ENCODE measurements around the gene SMIM44.
"Not testable (repeated sequence)": the region's sequence is repeated elsewhere in the genome, so short reads cannot be mapped to it uniquely, and the experiment has no call there.

Gene SMIM44

DNA sequence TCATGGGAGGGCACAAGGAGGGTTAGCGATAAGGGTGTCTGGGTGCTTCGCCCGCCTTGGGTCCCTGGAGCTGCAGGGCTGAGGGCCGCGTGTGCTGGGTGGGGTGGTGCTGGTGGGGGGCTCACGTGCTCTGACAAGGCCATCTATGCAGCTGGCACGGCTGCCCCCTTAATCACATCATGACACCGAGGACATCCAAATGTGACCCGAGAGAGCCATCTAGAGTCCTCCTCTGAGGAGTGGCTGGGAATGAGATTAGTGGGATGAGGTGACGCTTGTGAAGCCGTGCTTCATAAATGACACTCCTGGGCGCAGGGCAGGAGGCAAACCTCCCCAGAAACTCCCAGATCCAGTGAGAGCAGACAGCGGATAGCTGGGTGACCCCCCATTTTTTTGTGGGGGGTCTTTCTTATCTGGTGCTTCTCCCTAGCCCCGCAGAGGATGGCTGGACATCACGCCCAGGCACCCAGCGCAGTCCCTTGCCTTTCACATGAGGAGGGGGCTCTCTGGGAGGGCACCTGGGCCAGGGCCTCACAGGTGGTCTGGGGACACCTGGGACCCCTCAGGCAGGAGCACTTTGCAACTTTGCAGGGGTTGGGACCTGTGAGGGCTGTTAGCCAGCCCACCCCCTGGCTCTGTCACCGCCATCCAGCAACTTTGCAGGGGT is 29.5 kb upstream of the SMIM44 start:
- in situ Hi-C loops (cut with MboI; ENCODE audit: low pct_unique_long_range_greater_than_20kb, low sequenced_read_pairs, unreplicated experiment) = no loop called here
- no peak for DNase-seq (ENCODE audit: low spot score)
- TF ChIP-seq, protein P1, sequence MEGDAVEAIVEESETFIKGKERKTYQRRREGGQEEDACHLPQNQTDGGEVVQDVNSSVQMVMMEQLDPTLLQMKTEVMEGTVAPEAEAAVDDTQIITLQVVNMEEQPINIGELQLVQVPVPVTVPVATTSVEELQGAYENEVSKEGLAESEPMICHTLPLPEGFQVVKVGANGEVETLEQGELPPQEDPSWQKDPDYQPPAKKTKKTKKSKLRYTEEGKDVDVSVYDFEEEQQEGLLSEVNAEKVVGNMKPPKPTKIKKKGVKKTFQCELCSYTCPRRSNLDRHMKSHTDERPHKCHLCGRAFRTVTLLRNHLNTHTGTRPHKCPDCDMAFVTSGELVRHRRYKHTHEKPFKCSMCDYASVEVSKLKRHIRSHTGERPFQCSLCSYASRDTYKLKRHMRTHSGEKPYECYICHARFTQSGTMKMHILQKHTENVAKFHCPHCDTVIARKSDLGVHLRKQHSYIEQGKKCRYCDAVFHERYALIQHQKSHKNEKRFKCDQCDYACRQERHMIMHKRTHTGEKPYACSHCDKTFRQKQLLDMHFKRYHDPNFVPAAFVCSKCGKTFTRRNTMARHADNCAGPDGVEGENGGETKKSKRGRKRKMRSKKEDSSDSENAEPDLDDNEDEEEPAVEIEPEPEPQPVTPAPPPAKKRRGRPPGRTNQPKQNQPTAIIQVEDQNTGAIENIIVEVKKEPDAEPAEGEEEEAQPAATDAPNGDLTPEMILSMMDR (IDR thresholded peaks at IDR 0.05; ENCODE audit: extremely low read depth, insufficient read depth, missing control alignments) = no peak

DNA sequence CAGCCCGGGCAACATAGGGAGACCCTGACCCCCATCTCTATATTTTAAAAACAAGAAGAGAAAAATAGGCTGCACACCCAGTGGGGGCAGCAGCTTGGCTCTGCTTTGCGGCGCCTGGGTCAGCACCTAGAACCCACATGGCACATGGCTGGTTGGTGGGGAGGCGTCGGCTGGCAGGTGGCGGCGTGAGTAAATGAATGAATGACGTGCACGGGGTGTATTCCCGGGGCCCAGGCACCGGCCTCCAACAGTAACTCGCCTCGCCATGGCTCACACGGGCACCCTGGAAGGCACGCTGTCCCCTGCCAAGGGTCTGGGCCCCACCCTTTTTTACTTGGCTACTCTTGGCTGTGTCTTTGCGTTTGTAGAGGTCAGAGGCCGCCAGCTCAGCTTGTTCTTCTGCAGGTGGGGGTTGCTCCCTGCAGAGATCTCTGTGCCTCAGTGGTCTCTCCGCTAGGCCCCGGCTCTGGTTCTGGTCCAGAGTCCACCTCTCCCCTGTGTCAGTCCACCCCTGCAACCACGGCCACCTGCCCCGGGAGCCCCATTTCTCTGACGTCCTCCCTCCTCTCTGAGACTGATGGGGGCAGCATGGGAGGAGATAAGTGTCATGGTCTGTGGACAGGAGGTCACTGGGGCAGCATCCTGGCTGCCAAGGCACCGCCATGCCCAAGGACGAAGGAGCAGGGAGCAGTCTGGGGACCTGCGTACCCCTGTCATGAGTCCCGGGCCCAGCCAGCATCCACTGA is 28.4 kb upstream of the SMIM44 start:
- TF ChIP-seq, protein P1 (IDR thresholded peaks at IDR 0.05; ENCODE audit: extremely low read depth, insufficient read depth, missing control alignments) = no peak
- no peak for DNase-seq (ENCODE audit: low spot score)
- in situ Hi-C loops (cut with MboI; ENCODE audit: low pct_unique_long_range_greater_than_20kb, low sequenced_read_pairs, unreplicated experiment) = no loop called here

DNA sequence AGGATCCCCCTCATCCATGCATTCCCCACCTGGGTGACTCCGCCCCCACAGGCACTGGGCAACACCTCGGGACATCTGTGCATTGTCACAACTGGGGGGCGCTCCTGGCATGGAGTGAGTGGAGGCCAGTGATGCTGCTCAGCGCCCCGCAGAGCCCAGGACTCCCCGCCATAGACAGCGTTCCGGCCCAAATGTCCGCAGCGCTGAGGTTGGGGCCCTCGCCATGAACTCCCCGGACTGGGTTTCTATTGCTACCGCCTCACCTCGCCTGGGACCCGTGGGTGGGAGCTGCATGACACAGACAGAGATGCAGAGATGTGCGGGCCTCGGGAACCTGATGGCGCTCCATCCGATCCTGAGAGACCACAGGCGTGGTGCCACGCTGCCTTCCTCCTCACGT is 27.5 kb upstream of the SMIM44 start:
- TF ChIP-seq, protein P1 (IDR thresholded peaks at IDR 0.05; ENCODE audit: extremely low read depth, insufficient read depth, missing control alignments) = no peak
- in situ Hi-C loops (cut with MboI; ENCODE audit: low pct_unique_long_range_greater_than_20kb, low sequenced_read_pairs, unreplicated experiment) = no loop called here
- DNase-seq (ENCODE audit: low spot score) = no peak

DNA sequence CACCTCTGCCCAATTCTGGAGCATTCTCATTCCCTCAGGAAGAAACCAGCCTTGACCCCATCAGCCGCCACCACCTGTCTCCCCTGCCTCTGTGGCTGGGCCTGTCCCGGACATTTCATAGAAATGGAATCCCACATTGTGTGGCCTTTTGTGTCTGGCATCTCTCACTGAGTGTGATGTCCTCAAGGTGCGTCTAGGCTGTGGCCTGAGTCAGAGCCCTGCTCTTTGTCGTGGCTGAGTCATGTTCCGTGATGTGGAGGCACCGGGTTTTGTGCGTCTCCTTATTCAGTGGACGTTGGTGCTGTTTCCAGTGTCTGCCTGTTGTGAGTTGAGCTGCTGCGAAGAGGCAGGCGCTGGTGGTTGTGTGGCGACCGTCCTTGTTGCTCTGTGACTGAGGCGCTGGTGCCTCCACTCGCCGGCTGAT is 26.3 kb upstream of the SMIM44 start:
- in situ Hi-C loops (cut with MboI; ENCODE audit: low pct_unique_long_range_greater_than_20kb, low sequenced_read_pairs, unreplicated experiment) = no loop called here
- TF ChIP-seq, protein P1 (IDR thresholded peaks at IDR 0.05; ENCODE audit: extremely low read depth, insufficient read depth, missing control alignments) = no peak
- no peak for DNase-seq (ENCODE audit: low spot score)

DNA sequence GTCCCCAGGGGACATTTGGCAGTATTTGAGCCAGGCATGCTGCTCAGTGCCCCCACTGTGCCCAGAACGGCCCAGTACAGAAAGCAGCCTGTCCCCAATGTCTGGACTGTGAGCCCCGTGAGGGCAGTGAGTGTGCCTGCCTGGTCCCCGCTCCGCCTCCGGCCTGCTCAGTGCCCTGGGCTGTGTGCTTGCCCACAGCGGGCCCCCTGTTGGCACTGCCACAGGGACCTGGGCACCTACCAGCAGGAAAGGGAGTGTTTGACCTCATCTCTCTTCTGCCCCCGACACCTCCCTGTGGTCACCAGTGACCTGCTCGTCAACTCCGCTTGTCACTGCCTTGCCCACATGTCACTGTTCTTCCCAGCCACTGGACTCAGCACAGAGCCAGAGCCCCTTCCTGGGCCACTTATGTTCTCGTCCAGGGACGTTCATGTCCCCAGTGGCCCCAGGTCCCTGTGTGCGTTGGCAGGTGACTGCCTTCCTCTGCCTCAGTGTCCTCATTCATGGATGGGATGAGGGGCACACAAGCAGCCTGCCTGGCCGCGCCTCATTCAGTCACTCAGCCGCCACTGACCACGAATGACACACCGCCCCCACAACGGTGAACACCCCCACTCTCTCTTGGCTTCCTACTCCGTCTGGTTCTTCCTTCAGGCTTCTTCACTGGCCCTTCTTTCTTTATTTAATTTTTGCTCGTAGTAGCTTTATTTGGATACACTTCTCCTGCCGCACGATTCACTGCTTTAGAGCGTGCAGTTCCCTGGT is 25.7 kb upstream of the SMIM44 start:
- in situ Hi-C loops (cut with MboI; ENCODE audit: low pct_unique_long_range_greater_than_20kb, low sequenced_read_pairs, unreplicated experiment) = no loop called here
- no peak for DNase-seq (ENCODE audit: low spot score)
- TF ChIP-seq, protein P1 (IDR thresholded peaks at IDR 0.05; ENCODE audit: extremely low read depth, insufficient read depth, missing control alignments) = no peak

DNA sequence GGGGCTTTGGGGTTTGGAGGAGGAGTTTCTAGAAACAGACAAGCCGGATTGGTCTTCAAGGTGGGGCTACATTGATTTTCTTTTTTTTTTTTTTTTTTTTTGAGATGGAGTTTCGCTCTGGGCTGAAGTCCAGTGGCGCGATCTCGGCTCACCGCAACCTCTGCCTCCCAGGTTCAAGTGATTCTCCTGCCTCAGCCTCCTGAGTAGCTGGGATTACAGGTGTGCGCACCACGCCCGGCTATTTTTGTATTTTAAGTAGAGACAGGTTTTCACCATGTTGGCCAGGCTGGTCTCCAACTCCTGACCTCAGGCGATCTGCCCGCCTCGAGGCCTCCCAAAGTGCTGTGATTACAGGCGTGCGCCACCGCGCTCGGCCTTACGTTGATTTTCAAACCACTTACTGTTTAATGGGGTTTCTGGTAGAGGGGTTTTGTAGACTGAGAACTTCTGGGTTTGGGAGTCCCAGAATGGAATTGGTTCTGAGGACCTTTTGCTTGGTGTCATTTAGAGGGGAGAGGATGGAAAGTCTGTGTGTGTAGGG is 24.9 kb upstream of the SMIM44 start:
- DNase-seq (ENCODE audit: low spot score); in situ Hi-C loops (cut with MboI; ENCODE audit: low pct_unique_long_range_greater_than_20kb, low sequenced_read_pairs, unreplicated experiment): not testable (repeated sequence)

Data from GM13977 (cell line).